Left cardiac atrium (tissue), 4 donors: ENCODE measurements around the gene ANP32A. TPM values are rescaled to one million over a fixed set of nuclear protein-coding genes. Genes with fewer than 3 reads are reported as not detected.

Source experiments
- ATAC-seq, 2 donors: fragments of 200-7000 bp; cut with Tn5 transposase; one replicate each; pipeline ENCODE4 v1.9.1; 2020; ENCODE audit warnings: mild to moderate bottlenecking in 2 of 2, moderate library complexity in 2 of 2
- DNase-seq: peaks from one replicate; pipeline ENCODE4 v3.0.0-alpha.2; 2020
- intact Hi-C, 2 donors: fragments of 100-400 bp; cut with DNase I; formaldehyde crosslinking; loops; one replicate each; pipeline versions ENCODE4 v1.14.1 to v1.15.1; 2022 to 2023
- total RNA-seq, 2 donors: library from RNA; stranded (reverse); fragmentation: NEBNext Ultra II Directional; extraction: Animal tissue kit (Norgen Biotek cat#: 25700); gene quantifications; one replicate each; pipeline ENCODE4 v1.2.1, GENCODE V29; 2021
- donor health status: DM: no; HTN: yes; CAD: no.
- donor health status: DM: no; HTN: yes; CAD: no; lungs with severe emphysema.
- donor health status: DM: yes; HTN: yes; CAD: no.
- donor health status: Dilated cardiomyopathy.

Gene ANP32A
- total RNA-seq, 2 donors from 2014 or later, result 106 to 118 TPM

DNA sequence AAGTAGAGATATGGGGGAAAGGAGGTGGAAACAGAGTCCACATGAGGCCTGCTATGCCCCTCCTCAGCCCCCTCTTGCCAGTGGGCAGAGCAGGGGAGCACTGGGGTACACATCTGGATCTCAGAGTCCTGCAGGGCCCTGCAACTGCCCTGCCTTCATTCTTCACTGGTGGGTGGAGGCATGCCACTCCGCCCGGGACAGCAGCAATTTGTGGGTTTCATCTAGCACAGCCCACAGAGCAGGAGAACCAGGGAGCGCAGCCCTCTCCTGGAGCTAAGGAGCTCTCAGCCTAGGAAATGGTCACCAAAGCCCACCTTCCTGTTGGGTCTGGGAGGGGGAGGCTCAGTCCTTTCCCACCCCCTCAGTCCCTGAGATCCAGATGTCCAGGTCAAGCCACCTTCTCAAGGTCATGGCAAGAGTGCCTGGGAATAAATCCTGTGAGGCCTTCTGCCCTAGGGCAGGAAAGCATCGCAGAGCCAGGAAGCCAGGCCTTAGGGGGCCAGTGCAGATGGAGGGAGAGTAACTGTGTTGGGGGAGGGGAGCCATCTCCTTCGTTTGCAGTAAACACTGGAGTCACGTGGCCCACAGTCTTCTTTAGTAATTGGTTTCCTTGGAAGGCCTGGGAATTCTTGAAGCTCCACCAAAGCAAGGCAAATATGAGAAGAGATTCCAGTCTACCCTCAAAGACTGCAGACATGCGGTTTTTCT, 31.0 kb downstream of the ANP32A start:
- ATAC-seq, result no peak
- DNase-seq, result no peak
- intact Hi-C loops, result loop anchor here in 1 of 2 donors (5.0 kb wide), 1 partner anchor 38 kb away; no protein-coding TSS in a partner anchor

GRCh38 chr15:68789091-68789490, 31.6 kb downstream of the ANP32A start:
- intact Hi-C loops, result loop anchor here in 1 of 2 donors (5.0 kb wide), 1 partner anchor 38 kb away; no protein-coding TSS in a partner anchor
- DNase-seq (no peak), ATAC-seq (no peak)

DNA sequence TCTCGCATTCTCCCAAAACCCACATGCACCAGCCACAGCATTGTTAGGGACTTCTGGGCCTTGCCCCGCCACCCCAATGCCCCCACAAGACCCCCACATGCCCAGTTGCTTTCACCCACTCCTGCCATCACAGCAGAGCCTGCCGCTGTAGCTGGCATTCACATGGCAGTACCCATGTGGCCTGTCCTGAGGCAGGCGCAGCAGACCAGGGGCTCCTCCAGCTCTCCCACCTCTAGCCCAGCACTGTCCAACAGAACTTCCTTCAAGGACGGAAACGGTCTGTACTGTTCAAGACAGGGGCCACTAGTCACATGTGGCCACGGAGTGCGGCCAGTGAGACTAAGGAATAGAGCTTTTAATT, 32.5 kb downstream of the ANP32A start:
- intact Hi-C loops, result loop anchor here in 1 of 2 donors (5.0 kb wide), 1 partner anchor 39 kb away; no protein-coding TSS in a partner anchor
- ATAC-seq (no peak), DNase-seq (no peak)

DNA sequence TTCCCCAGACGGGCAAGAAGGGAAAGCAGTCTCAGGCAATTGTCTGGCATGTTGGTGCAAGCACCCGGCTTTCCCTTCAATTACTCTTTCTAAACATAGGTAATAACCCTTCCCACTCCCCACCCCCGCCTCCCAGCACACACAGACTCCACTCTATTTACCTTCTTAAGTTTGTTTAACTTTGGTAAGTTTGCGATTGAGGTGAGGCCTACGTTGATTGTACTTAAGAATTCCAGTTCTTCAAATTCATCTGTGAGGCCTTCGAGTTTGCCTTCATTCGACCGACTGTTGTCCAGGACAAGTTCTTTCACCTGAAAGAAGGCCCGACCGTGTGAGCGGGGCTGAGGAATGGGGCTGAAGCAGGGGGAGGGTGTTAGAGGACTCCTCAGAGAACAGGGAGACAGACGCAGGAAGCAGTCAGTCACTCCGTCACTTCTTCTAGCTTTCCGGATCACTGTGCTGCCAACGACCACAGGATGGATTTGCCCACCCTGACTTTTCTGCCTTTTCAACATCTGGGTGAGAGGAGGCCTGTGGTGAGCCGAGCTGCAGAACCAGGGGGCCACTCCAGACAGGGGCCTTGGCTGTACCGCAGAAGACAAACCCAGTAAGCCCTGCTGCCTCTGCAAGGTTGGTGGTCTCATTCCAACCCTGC, 33.0 kb downstream of the ANP32A start:
- no peak for ATAC-seq
- intact Hi-C loops, result loop anchor here in 1 of 2 donors (5.0 kb wide), 1 partner anchor 40 kb away; no protein-coding TSS in a partner anchor
- DNase-seq, result no peak

DNA sequence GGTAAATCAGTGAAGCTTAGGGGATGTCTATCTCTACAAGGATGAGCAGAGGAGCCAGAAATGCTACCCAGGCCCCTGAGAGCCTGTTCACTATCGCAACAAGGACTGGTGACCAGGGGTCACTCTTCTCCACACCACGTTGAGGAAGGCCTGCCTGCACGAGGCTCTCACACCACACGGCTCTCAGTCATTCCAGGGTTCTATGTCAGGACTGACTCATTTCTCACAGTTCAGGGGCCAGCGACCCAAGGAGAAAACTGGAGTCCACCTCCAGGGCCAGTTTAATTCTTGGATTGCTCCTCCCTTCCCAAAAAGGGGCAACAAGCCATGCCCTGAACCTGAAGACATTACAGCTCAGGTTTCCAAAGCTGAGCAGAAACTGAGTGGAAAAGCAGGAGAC, 33.9 kb downstream of the ANP32A start:
- no peak for DNase-seq
- intact Hi-C loops, result loop anchor here in 1 of 2 donors (5.0 kb wide), 1 partner anchor 41 kb away; no protein-coding TSS in a partner anchor
- ATAC-seq, result no peak

GRCh38 chr15:68785541-68785940, 35.2 kb downstream of the ANP32A start:
- DNase-seq, result no peak
- ATAC-seq, result no peak
- intact Hi-C loops, result loop anchor here in 1 of 2 donors (5.0 kb wide), 1 partner anchor 42 kb away; no protein-coding TSS in a partner anchor

GRCh38 chr15:68784206-68784605, 36.5 kb downstream of the ANP32A start:
- ATAC-seq (no peak), DNase-seq (no peak)
- intact Hi-C loops, result loop anchor here in 1 of 2 donors (5.0 kb wide), 1 partner anchor 43 kb away; no protein-coding TSS in a partner anchor

GRCh38 chr15:68783226-68784058, 37.3 kb downstream of the ANP32A start:
- intact Hi-C loops, result loop anchor here in 1 of 2 donors (5.0 kb wide), 1 partner anchor 44 kb away; no protein-coding TSS in a partner anchor
- no peak for DNase-seq
- peak; percentile 45 to 47 for ATAC-seq

DNA sequence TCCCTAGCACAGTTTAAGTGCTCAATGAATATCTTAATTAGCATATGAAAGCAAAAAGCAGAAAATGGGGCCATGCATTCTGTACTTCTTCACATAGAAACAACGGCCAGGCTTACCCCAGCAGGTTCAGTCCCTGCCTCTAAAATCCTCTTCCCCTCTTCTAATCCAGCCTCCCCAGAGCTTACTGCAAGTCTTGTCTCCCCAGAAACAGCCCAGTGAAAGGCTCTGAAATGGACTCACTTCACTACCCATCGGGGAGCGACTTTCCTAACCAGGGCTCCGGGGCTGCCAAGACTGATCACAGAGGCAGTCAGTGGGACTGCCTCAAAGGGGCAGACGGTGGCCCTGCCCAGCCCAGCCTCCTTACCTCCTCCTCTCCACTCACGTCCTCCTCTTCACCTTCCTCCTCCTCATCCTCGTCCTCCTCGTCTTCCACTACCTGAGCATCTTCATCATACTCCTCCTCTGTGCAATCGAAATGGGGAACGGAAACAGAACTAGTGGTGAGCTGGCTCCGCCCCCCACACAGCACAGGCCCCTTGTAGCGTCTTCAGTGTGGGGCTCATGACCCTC, 38.0 kb downstream of the ANP32A start:
- intact Hi-C loops, result loop anchor here in 1 of 2 donors (5.0 kb wide), 1 partner anchor 45 kb away; no protein-coding TSS in a partner anchor
- no peak for ATAC-seq
- DNase-seq, result no peak

GRCh38 chr15:68781766-68782588, 38.7 kb downstream of the ANP32A start:
- ATAC-seq, result peak; percentile 64 to 86
- intact Hi-C loops, result loop anchor here in 1 of 2 donors (5.0 kb wide), 1 partner anchor 45 kb away; no protein-coding TSS in a partner anchor
- peak; percentile 87 for DNase-seq

DNA sequence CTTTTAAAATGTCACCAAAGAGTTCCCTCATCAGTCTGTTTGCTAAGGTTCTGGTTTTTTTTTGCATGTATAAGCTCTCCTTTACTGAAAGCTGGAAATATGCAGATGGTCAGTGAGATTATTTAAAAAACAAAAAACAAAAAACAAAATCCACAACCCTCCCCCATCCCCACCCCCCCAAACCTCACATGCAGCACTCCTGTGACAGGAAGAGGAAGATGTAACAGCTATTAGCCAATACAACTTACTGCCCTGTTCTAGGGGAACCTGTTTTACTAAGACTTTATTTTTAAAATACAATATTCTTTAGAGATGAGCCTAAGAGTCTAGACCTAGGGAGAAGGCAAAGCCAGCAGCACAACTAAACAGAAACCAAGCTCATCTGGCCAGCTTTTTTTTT, 39.5 kb downstream of the ANP32A start:
- DNase-seq (no peak), ATAC-seq (no peak)
- intact Hi-C loops, result loop anchor here in 1 of 2 donors (5.0 kb wide), 1 partner anchor 46 kb away; no protein-coding TSS in a partner anchor

DNA sequence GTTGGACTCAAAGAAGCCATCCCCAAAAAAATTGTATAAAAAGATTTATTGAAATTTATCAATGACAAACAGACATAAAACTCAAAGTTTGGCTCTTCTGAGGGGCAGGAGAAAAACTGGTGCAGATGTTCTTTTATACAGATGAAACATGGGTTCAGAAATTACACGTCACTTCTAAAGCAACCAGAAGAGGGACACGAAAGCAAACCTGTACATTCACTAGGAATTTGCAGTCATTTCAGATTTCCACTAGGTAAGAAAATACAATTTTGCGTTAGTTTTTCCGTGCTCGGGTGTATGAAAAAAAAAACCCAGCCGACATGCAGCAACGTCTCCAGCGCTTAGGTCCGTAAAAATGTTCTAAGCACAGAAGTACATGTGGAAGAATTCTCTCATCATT, 41.8 kb downstream of the ANP32A start:
- DNase-seq (no peak), ATAC-seq (no peak)
- intact Hi-C loops, result no loop called here

GRCh38 chr15:68776477-68777270, 44.0 kb downstream of the ANP32A start:
- intact Hi-C loops, result no loop called here
- no peak for DNase-seq
- ATAC-seq, result peak in 1 of 2 donors; percentile 1

DNA sequence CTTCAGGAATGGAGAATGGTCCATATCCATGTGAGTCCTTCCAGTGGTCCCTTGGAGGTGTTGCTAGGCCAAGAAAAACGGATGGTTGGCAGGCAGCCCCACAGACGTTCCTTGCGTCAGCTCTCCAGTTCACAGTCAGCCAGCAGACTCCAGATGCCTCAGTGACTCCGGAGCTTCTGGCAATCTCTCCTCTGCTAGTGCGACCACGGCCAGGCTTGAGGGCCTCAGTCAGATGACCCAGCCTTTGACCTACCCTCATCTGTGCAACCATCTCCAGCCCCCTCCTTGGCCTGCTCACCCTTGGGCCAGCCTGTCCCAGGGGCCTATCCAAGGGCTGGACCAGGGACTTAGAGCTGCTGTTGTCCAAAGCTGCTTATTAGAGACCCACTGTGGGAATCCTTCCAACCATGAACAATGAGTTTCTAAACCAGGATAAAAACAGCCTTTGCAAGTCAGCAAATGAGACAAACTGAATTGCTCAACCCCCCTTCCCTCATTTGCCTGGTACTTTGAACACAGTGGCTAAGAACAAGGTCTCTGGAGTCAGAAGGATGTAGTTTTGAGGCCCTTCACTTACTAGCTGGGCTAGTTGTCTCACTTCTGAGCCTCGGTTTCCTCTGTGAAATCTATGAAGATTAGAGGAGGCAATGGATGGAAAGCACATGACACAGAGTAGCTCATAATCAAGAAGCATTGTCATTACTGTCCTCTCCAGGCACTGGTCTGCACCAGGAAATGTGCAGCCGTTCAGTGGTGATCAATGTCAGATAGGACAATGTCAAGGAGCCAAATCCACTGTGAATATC, 44.8 kb downstream of the ANP32A start:
- ATAC-seq (peak; percentile 89 to 92), DNase-seq (peak; percentile 84)
- intact Hi-C loops, result no loop called here

GRCh38 chr15:68775236-68775577, 45.5 kb downstream of the ANP32A start:
- DNase-seq (no peak), ATAC-seq (peak in 1 of 2 donors; percentile 2)
- intact Hi-C loops, result no loop called here

- intact Hi-C loops, result no loop called here
- DNase-seq (peak; percentile 53), ATAC-seq (peak; percentile 19 to 32)
These were observed 46.0 kb downstream of the ANP32A start for GRCh38 chr15:68774521-68775235.
